Measurements from ENCODE around the gene COPS7B. TPM values are rescaled to one million over a fixed set of nuclear protein-coding genes. Genes with fewer than 3 reads are reported as not detected.

The COPS7B gene
- total and polyA plus RNA-seq, 10 of the 15 experiments (the other 5 are each of a cell fraction or from before 2014, with no cell fraction given) = 6.3 to 58.8 (median 40.4) TPM

DNA sequence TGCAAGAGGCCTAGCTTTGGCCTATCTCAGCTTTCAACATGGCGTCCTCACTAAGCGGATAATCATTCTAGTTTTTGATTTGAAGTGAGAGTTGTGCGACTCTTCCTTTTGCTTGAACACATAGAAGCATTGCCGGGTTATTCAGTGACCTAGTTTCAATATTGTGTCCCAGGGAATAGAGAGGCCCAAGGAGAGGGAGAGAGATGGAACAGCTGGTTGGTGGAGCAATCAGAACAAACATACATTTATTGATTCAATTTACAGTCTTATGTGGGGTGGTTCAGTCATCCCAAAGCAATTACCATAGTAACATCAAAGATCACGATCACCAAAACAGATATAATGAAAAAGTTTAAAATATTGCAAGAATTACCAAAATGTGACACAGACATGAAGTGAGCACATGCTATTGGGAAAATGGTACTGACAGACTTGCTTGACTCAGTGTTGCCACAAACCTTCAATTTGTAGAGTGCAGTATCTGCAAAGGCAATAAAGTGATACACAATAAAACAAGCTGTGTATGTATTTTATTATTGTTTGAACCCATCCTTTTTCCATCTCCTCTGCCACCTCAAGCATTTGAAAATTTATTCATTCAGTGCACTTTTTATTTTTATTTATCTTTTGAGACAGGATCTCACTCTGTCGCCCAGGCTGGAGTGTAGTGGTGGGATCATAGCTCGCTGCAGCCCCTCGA is 30.2 kb downstream of the COPS7B start:
- FAIRE-seq (no peak), ATAC-seq (no peak), DNase-seq (ENCODE audit: low read depth, low spot score) (no peak)
- no TSS peak for BruUV-seq (replicated peaks)
- H3K9me3 ChIP-seq (replicated peaks; ENCODE audit: control insufficient read depth, insufficient read depth, low read length) = no peaks in the 10 kb centered on the region
- TF ChIP-seq YBX1 (IDR thresholded peaks at IDR 0.05) (no peak), BACH1 (IDR thresholded peaks at IDR 0.05; ENCODE audit: borderline replicate concordance) (no peak), ZNF217 (IDR thresholded peaks at IDR 0.05) (no peak), MYB (IDR thresholded peaks at IDR 0.05; ENCODE audit: borderline replicate concordance, low read depth, low read length) (no peak), ZNF207 (IDR thresholded peaks at IDR 0.05; ENCODE audit: borderline replicate concordance) (no peak), SUZ12 (IDR thresholded peaks at IDR 0.05; ENCODE audit: unreplicated experiment) (no peak)
- ChIA-PET CTCF (interaction anchor here (0.5 to 1.0 kb wide), 2 partner anchors 16 to 253 kb away, joined by 3 to 5 read pairs; no protein-coding TSS in a partner anchor), SMC1A (ENCODE audit: uncharacterized antibody, unreplicated experiment) (no interaction called here), POLR2A (no interaction called here), RAD21 (ENCODE audit: unreplicated experiment) (no interaction called here)
- in situ Hi-C loops (cut with MboI) (no loop called here), intact Hi-C loops (cut with micrococcal nuclease; ENCODE audit: unreplicated experiment) (no loop called here)
- no peaks in the 10 kb centered on the region for H3K36me3 ChIP-seq (ENCODE audit: control insufficient read depth in 2 of 2, insufficient read depth in 2 of 2, low read length in 1 of 2)
- H3K79me2 ChIP-seq (ENCODE audit: control insufficient read depth, insufficient read depth, low read length) = no peaks in the 10 kb centered on the region
- no peaks in the 10 kb centered on the region for H3K4me1 ChIP-seq (ENCODE audit: control insufficient read depth, insufficient read depth, low read length)
- H3K4me2 ChIP-seq (ENCODE audit: control insufficient read depth, insufficient read depth) = no peak overlapping the region
- H4K20me1 ChIP-seq (ENCODE audit: control insufficient read depth, insufficient read depth) = no peaks in the 10 kb centered on the region
- 60% methylated on average over 8 of the region's 8 CpGs for WGBS (ENCODE audit: insufficient coverage, insufficient replicate concordance, low lambda C conversion rate, missing lambda C conversion rate)
- H3K27me3 ChIP-seq (replicated peaks in 1 of 2; ENCODE audit: control insufficient read depth in 2 of 2, insufficient read depth in 2 of 2, low read length in 1 of 2) = no peaks in the 10 kb centered on the region
- H3K27ac ChIP-seq (ENCODE audit: control insufficient read depth, insufficient read depth) = no peak overlapping the region
- H2AFZ ChIP-seq (ENCODE audit: control insufficient read depth, low read depth, low read length) = no peak overlapping the region
- H3K9ac ChIP-seq (ENCODE audit: control insufficient read depth, insufficient read depth, low read length) = no peak overlapping the region
- no peak overlapping the region for H3K4me3 ChIP-seq

DNA sequence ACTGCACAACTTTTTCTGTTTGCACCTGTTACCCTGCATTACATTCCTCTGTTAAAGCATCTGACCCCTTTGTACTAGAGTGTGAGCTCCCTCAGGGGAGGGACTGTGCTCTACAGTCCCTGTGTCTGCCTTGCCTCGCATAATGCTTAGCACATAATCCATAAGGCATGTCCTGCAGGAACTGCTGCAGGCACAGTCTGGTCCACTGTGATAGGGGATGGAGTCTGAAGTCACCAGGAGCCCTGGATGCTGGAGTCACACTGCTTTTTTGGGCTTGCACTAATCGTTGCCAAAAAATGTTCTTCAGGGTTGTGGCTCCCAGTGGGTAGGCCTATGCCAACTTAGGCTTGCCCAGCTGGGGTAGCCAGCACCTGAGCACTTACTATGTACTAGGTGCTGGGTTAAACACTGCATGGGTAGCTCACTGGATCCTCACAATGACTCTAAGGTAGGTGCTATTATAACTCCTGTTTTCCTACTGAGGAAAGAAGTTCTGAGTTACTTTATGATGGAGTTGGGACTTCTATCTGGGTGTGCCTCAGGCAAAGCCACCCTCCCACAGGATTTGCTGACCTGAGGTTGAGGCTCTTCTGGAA is 33.3 kb downstream of the COPS7B start:
- ChIA-PET RAD21 (ENCODE audit: unreplicated experiment) (no interaction called here), SMC1A (ENCODE audit: uncharacterized antibody, unreplicated experiment) (no interaction called here), POLR2A (no interaction called here), CTCF (interaction anchor here (0.6 kb wide), 1 partner anchor 12 kb away, joined by 3 read pairs; no protein-coding TSS in a partner anchor)
- Histone ChIP-seq H3K9ac (ENCODE audit: control insufficient read depth, insufficient read depth, low read length) (no peak overlapping the region), H3K79me2 (ENCODE audit: control insufficient read depth, insufficient read depth, low read length) (no peaks in the 10 kb centered on the region), H3K27ac (ENCODE audit: control insufficient read depth, insufficient read depth) (no peak overlapping the region), H4K20me1 (ENCODE audit: control insufficient read depth, insufficient read depth) (no peaks in the 10 kb centered on the region), H3K4me2 (ENCODE audit: control insufficient read depth, insufficient read depth) (no peak overlapping the region), H3K9me3 (replicated peaks; ENCODE audit: control insufficient read depth, insufficient read depth, low read length) (no peaks in the 10 kb centered on the region), H2AFZ (ENCODE audit: control insufficient read depth, low read depth, low read length) (no peak overlapping the region), H3K27me3 (replicated peaks in 1 of 2; ENCODE audit: control insufficient read depth in 2 of 2, insufficient read depth in 2 of 2, low read length in 1 of 2) (no peaks in the 10 kb centered on the region), H3K36me3 (ENCODE audit: control insufficient read depth in 2 of 2, insufficient read depth in 2 of 2, low read length in 1 of 2) (no peaks in the 10 kb centered on the region), H3K4me3 (no peak overlapping the region), H3K4me1 (ENCODE audit: control insufficient read depth, insufficient read depth, low read length) (no peaks in the 10 kb centered on the region)
- TF ChIP-seq TCF3 (IDR thresholded peaks at IDR 0.05; ENCODE audit: borderline replicate concordance, insufficient read depth, low read depth, low read length) = no peak
- no peak for TF ChIP-seq ZBED1 (IDR thresholded peaks at IDR 0.05; ENCODE audit: borderline replicate concordance)
- in situ Hi-C loops (cut with MboI) (no loop called here), intact Hi-C loops (cut with micrococcal nuclease; ENCODE audit: unreplicated experiment) (no loop called here)
- no peak for ATAC-seq
- no peak for DNase-seq (ENCODE audit: low read depth, low spot score)
- no peak for FAIRE-seq
- BruUV-seq (replicated peaks) = no TSS peak
- 13% methylated on average over 2 of the region's 2 CpGs for WGBS (ENCODE audit: insufficient coverage, insufficient replicate concordance, low lambda C conversion rate, missing lambda C conversion rate)

Data from GM12878 (cell line).